ENCODE data around the gene SLC25A51. TPM values are rescaled to one million over a fixed set of nuclear protein-coding genes. Genes with fewer than 3 reads are reported as not detected.

The SLC25A51 gene
- total RNA-seq = 62.3 and 83.0 TPM in 2 replicates

GRCh38 chr9:37903647-37904444 lies at the start of gene SLC25A51:
Gene SLC25A51, minus strand, starts transcription at chr9:37904127. Its CDS starts 15,577 bp downstream, at chr9:37888550.

Other genes starting within 250 kb of the SLC25A51 start
- 1.7 and 2.0 TPM in 2 replicates for gene TRMT10B, start 150.3 kb downstream of the SLC25A51 start, total RNA-seq
- 17.9 and 23.5 TPM in 2 replicates for gene EXOSC3, start 119.1 kb downstream of the SLC25A51 start, total RNA-seq
- 15.8 and 18.0 TPM in 2 replicates for gene DCAF10, start 103.3 kb downstream of the SLC25A51 start, total RNA-seq
- gene SHB, start 165.1 kb upstream of the SLC25A51 start, total RNA-seq = 14.2 and 21.0 TPM in 2 replicates

Data from dermis lymphatic vessel endothelial cell (primary cell).